Loucy (cell line): Measurements from ENCODE around the gene PARVA.
"Not testable (repeated sequence)": the region's sequence is repeated elsewhere in the genome, so short reads cannot be mapped to it uniquely, and the experiment has no call there.

Experiments
- H2AFZ ChIP-seq: fragments of 200-600 bp; sonication (generic); 2 replicates; pipeline ENCODE4 v1.6.0; 2016; ENCODE audit warnings: antibody characterized with exemption, mild to moderate bottlenecking, low read length, moderate library complexity
- H3F3A ChIP-seq: fragments of 200-600 bp; 2 replicates; pipeline ENCODE4 v1.6.0; 2016; ENCODE audit warnings: antibody characterized with exemption, low read depth, mild to moderate bottlenecking
- H3K27me3 ChIP-seq: fragments of 200-600 bp; sonication (generic); 2 replicates; pipeline ENCODE4 v1.6.1; 2014; ENCODE audit warnings: low read length, mild to moderate bottlenecking; ENCODE audit not compliant: insufficient read depth, poor library complexity, severe bottlenecking
- H3K36me3 ChIP-seq: fragments of 200-600 bp; sonication (generic); 2 replicates; pipeline ENCODE4 v1.6.1; 2016; ENCODE audit warnings: low read length; ENCODE audit not compliant: insufficient read depth
- H3K4me1 ChIP-seq: fragments of 200-600 bp; sonication (generic); 2 replicates; pipeline ENCODE4 v1.5.1; 2014; ENCODE audit warnings: low read length, mild to moderate bottlenecking; ENCODE audit not compliant: insufficient read depth, poor library complexity, severe bottlenecking
- H3K4me2 ChIP-seq: fragments of 200-600 bp; sonication (generic); 2 replicates; pipeline ENCODE4 v1.6.0; 2014; ENCODE audit warnings: antibody characterized with exemption, low read length, low read depth, mild to moderate bottlenecking; ENCODE audit not compliant: poor library complexity, severe bottlenecking
- H3K4me3 ChIP-seq: fragments of 200-600 bp; sonication (generic); 2 replicates; pipeline ENCODE4 v1.5.1; 2014; ENCODE audit warnings: low read length, mild to moderate bottlenecking, mixed read lengths; ENCODE audit not compliant: poor library complexity, severe bottlenecking
- H3K79me2 ChIP-seq: fragments of 200-600 bp; sonication (generic); 2 replicates; pipeline ENCODE4 v1.6.1; 2014; ENCODE audit warnings: low read length; ENCODE audit not compliant: insufficient read depth
- H3K9ac ChIP-seq: fragments of 200-600 bp; sonication (generic); 2 replicates; pipeline ENCODE4 v1.6.0; 2014; ENCODE audit warnings: mild to moderate bottlenecking, low read depth, low read length, moderate library complexity; ENCODE audit not compliant: poor library complexity, severe bottlenecking
- H3K9me2 ChIP-seq: fragments of 200-600 bp; sonication (generic); replicated peaks from 2 replicates; pipeline ENCODE4 v1.6.1; 2016; ENCODE audit warnings: low read depth, low read length, mixed read lengths
- H3K9me3 ChIP-seq: fragments of 200-600 bp; sonication (generic); 2 replicates; pipeline ENCODE4 v1.6.1; 2014; ENCODE audit warnings: mild to moderate bottlenecking, antibody characterized with exemption, low read length, low read depth; ENCODE audit not compliant: insufficient read depth
- H4K20me1 ChIP-seq: fragments of 200-600 bp; sonication (generic); 2 replicates; pipeline ENCODE4 v1.6.0; 2014; ENCODE audit warnings: antibody characterized with exemption, low read length, mild to moderate bottlenecking; ENCODE audit not compliant: insufficient read depth, poor library complexity, severe bottlenecking
- CTCF ChIP-seq: fragments of 200-600 bp; sonication (generic); conservative IDR thresholded peaks from 2 replicates; pipeline ENCODE4 v1.5.1; 2014; ENCODE audit warnings: mild to moderate bottlenecking, antibody characterized with exemption, low read length
- EZH2phosphoT487 ChIP-seq: fragments of 200-600 bp; IDR thresholded peaks from 2 replicates; pipeline ENCODE4 v1.6.1; 2018; ENCODE audit warnings: antibody characterized with exemption, mild to moderate bottlenecking, moderate library complexity, borderline replicate concordance

The PARVA gene

GRCh38 chr11:12517741-12518140, 140.4 kb downstream of the PARVA start:
- Histone ChIP-seq H3K4me2 (no peak overlapping the region), H3K9me3 (no peaks in the 10 kb centered on the region), H3K27me3 (no peaks in the 10 kb centered on the region), H3K4me3 (no peak overlapping the region), H3K36me3 (no peaks in the 10 kb centered on the region), H3K9me2 (no peaks in the 10 kb centered on the region), H3K4me1 (no peaks in the 10 kb centered on the region), H4K20me1 (no peaks in the 10 kb centered on the region), H3F3A (no peaks in the 10 kb centered on the region), H2AFZ (no peak overlapping the region), H3K9ac (no peak overlapping the region), H3K79me2 (no peaks in the 10 kb centered on the region)
- TF ChIP-seq EZH2phosphoT487 (no peak), CTCF (no peak)

GRCh38 chr11:12518606-12519385, 141.4 kb downstream of the PARVA start:
- H3K9me3 ChIP-seq = no peaks in the 10 kb centered on the region
- H3K4me3 ChIP-seq = no peak overlapping the region
- no peaks in the 10 kb centered on the region for H3K36me3 ChIP-seq
- H3K4me1 ChIP-seq = no peaks in the 10 kb centered on the region
- no peak overlapping the region for H3K4me2 ChIP-seq
- no peak overlapping the region for H2AFZ ChIP-seq
- H3K79me2 ChIP-seq = no peaks in the 10 kb centered on the region
- H3K27me3 ChIP-seq = no peaks in the 10 kb centered on the region
- H3F3A ChIP-seq = no peaks in the 10 kb centered on the region
- no peaks in the 10 kb centered on the region for H3K9me2 ChIP-seq
- no peak overlapping the region for H3K9ac ChIP-seq
- no peak for TF ChIP-seq CTCF
- TF ChIP-seq EZH2phosphoT487 = no peak
- H4K20me1 ChIP-seq = no peaks in the 10 kb centered on the region

GRCh38 chr11:12520054-12520453, 142.7 kb downstream of the PARVA start:
- Histone ChIP-seq H3K4me3 (no peak overlapping the region), H3K27me3 (no peaks in the 10 kb centered on the region), H3K79me2 (no peaks in the 10 kb centered on the region), H4K20me1 (no peaks in the 10 kb centered on the region), H3K9me2 (no peaks in the 10 kb centered on the region), H3K36me3 (no peaks in the 10 kb centered on the region), H2AFZ (no peak overlapping the region), H3F3A (no peaks in the 10 kb centered on the region), H3K4me1 (no peaks in the 10 kb centered on the region), H3K9ac (no peak overlapping the region), H3K4me2 (no peak overlapping the region), H3K9me3 (no peaks in the 10 kb centered on the region)
- TF ChIP-seq EZH2phosphoT487 (no peak), CTCF (no peak)

GRCh38 chr11:12520576-12520975, 143.2 kb downstream of the PARVA start:
- not testable (repeated sequence) for H3F3A ChIP-seq, H3K36me3 ChIP-seq, H3K9me3 ChIP-seq, H3K4me1 ChIP-seq, H3K4me2 ChIP-seq, H4K20me1 ChIP-seq, H2AFZ ChIP-seq, H3K9me2 ChIP-seq, H3K79me2 ChIP-seq, H3K4me3 ChIP-seq, H3K9ac ChIP-seq, H3K27me3 ChIP-seq
